DMS153 treated with DMSO at 0.1 percent for 48 hours (cell line): ENCODE results near the gene AANAT.
"Not testable (repeated sequence)": the region's sequence is repeated elsewhere in the genome, so short reads cannot be mapped to it uniquely, and the experiment has no call there.

Experiments
- DNase-seq: peaks from one replicate; lab custom pipeline; 2025; ENCODE audit not compliant: unreplicated experiment; lab: John Stamatoyannopoulos, UW

Gene AANAT

DNA sequence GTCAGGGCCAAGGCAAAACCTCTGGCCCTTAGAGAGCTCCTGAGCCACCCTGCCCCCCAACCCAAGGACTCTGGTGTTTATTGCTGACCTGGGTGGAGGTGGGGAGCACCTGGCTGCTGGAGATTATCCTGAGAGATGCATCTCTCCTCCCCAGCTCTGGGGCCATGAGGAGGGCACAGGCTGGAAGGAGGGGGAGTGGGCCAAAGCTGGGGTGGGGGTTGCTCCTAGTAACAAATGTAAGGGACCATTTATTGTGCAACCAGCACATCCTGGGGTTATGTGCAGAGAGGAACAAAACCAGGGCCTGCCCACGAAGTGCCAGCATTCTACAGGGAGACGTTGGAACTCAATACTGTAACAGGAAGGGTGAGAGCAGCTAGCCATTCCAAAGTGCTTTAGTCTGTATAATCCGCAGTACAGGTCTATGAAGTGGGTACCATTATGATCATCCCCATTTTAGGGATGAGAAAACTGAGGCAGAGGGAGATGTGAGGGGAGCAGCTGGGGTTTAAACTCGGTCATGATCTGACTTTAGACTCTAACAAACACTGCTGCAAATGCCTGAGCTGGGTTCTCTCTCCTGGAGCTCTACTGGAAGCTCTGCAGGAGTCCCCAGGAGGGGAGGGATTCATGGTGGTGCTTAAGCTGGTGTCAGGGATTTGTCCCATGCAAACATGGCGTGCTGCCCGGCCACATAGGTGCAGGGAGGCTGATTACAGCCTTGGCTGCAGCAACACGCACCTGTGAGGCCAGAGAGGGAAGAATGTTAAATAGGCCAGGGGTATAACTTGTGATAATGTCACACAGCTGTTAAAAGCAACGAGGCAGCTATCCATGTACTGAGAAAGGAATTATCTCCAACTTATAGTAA lies 35.2 kb downstream of the AANAT start:
- DNase-seq = no peak

DNA sequence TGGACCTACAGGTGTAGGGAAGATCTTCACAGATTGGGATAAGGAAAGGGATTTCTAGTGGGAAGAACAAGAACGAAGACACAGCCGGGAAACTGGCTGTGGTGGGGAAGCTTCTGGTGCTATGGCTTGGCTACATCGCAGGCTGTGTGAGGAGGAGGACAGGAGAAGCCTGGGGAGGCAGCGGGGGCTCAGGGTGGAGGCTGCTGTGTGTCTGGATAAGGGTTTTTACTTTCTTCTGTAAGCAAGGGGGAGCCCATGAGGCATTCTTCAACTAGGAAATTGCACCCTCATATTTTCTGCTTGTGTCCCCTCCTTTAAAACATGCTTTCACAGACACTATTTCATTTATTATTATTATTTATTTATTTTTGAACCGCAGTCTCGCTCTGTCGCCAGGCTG lies 36.7 kb downstream of the AANAT start:
- DNase-seq = no peak

DNA sequence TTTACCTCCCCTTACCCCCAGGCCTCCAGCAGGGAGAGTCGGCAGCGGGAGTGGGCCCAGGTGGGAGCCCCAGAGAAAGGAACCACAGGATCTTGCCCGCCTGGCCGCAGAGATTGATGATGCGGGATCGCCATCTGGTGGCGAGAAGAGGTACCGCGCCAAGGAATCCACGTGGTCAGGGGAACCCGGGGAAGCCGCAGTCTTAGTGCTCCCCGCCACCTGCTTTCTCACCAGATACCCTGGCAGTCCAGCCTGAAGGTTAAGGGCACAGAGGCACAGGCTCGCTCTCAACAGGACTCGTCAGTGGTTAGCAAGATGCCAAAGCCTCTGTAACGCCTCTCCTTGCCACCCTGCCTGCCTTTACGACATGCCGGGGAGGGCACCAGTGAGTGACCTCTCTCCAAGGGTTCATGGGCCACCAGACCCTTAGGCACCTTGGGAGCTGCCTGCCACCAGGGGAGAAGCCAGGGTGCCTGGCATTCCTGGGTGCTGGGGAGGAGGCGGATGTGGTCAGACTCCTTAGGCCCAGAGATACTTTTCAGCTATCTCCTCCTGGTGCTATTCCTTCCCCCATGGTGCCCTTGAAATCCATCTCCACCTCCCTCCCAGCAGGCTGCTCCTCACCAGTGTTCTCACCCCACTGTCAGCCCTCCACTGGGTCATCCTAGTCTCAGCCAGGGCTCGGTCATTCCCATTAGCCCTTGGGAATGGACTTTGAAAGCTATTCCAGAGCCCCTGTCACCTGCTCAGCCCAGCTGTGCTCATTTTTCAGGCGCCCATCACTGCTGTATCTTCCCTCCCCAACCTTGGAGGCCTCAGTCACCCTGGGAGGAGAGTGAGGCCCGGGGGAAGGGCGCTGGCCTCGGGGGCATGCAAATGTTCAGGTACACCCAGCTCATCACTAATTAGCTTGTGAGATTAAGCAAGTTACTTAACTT lies 39.3 kb downstream of the AANAT start:
- peak; percentile 51 for DNase-seq

DNA sequence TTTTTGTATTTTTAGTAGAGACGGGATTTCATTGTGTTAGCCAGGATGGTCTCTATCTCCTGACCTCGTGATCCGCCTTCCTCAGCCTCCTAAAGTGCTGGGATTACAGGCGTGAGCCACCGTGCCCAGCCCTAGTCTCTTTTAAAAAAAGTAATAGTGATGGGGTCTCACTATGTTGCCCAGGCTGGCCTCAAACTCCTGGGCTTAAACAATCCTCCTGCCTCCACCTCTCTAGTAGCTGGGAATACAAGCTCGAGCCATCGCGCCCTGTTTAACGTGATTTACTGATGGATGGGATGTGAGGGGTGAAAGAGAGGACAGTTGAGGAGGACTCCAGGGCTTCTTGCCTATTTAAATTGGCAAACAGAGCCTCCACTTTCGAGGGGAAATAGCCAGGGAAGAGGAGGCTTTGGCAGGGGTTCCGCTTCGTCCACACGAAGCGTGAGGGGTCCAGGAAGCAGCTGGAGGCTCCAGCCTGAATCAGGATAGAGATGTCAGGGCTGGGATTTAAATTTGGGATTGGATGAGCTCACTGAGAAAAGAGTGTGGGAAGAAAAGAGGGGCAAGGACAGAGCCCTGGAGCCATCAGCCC lies 41.2 kb downstream of the AANAT start:
- not testable (repeated sequence) for DNase-seq

DNA sequence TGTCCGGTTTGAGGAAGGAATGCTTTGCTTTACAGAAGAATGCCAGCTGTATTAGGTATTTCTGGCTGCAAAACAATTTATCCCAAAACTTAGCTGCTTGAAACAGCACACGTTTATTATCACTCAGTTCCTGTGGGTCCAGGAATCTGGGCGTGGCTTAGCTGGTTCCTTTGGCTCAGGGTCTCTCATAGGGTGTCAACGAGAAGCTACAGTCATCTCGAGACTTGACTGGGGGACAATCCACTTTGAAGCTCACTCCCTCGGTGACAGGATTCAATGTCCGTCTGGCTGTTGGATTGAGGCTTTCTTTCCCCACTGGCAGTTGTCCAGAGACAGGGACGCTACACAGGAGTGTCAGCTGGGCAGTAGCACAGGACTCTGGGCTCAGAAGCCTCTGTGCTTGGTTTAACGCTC lies 43.4 kb downstream of the AANAT start:
- DNase-seq = no peak

DNA sequence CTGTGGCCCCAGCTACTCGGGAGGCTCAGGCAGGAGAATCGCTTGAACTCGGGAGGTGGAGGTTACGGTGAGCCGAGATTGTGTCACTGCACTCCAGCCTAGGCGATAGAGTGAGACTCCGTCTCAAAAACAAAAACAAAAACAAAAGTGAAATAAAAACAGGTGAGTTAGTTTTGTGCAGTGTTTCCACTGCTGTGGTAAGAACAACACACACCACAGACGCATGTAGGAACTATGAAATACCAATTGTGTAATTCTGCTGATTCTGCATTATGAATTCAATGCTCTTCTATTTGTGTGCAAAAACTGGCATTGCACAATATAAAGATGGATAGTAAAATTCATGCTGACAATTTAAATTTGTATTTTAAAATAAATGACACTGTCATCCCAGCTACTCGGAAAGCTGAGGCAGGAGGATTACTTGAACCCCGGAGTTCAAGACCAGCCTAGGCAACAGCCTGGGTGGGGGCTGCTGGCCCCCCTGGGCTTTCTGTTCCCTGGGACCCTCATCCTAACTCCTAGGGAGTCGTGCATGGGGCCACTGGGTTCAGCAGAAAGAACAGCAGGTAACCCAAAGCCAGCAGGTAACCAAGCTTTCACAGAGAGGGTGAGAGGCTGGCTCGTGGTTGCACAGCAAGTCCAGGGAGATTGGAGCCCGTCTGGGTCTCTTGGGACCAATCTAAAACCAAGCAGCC lies 44.4 kb downstream of the AANAT start:
- no peak for DNase-seq

DNA sequence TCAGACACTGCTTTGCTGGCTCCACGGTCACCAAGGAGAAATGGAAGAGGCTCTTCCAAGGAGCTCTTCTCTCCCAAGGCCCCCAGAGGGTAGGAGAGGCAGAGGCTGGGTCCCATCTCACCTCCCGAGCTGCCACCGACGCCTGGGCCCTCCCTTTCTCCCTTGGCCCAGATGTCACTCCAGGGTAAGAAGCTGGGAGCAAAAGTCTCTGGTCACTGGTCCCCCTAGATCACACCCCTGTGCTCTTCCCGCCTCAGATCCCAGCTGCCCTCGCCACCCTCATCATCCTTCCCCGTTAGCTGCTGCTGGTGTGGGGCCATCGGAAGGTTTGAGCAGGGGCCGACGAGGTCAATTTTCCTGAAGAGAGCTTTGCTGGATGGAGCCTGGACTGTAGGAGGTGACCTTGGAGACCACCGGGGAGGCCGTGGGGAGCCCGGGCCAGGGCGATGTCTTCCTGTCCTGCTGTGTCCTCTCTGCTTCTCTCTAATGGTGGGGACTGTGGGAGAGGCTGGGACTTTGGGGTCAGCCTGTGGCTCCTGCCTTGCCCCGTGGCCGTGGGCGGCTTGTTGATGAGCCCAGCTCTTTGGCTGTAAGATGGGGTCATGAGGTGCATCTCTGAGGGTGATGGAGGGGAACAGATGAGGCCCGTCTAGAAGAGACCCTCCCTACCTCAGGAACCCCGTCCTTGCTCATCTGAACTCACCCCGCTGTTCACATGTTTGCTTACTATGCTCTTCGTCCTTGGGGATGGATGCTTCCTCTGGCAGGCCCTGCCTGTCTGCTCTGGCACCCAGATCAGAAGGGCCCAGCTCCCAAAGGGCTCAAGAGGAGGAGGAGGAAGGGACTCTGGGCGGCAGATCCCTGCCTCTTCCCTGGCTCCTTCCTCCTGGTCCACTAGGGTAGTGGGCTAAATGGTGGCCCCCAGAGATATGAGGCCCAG lies 45.2 kb downstream of the AANAT start:
- no peak for DNase-seq

DNA sequence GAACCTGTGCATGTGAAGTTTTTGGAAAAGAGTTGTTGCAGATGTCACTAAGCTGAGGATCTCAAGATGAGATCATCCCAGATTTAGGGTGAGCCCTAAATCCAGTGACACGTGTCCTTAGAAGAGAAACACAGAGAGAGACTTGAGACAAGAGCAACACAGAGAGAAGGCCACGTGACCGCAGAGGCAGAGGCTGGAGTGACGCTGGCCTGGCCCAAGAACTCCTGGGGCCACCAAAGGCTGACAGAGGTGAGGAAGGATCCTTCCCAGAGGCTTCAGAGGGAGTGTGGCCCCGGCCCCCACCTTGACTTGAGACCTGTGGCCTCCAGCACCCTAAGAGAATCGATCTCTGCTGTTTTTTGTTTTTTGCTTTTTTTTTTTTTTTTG lies 45.9 kb downstream of the AANAT start:
- DNase-seq = no peak

DNA sequence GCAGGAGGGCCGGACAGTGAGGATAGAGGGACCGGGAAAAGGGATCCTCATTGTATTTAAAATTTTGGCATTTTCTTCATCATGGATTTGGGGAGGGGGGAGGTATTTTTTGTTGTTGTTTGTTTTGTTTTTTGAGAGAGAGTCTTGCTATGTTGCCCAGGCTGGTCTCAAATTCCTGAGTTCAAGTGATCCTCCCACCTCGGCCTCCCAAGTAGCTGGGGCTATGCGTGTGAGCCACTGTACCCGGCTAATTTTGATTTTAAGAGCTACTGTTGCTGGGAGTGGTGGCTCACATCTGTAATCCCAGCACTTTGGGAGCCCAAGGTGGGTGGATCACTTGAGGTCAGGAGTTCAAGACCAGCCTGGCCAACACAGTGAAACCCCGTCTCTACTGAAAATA lies 47.0 kb downstream of the AANAT start:
- not testable (repeated sequence) for DNase-seq

DNA sequence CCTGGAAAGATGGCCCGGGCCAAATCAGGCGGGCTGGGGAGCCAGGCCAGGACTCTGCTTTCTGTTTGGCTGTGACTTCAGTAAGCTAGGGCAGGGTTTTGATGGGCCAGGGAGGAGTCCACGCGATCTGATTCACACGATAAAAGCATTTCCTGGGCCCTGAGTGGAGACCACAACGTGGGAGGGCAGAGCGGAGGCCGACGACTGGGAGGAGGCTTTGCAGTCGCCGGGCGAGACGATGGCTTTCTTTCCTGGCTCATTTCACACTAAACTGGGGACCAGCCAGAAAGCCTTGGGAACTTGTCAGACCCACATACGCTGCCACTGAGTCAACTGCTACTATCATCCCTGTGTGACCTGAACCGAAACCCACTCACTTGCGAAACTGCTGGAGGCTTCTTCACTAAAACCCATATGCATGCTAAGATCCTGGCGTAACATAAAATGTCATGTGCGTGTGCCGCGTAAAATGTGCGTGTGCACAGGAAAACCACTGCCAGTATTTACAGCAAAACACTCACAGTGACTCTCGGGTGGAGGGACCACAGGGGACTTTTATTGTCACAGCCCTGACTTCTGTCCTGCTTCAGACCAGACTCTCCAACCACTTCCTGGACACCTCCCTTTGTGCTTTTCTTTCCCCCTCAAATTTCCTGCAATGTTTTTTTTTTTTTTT lies 48.0 kb downstream of the AANAT start:
- DNase-seq = no peak

DNA sequence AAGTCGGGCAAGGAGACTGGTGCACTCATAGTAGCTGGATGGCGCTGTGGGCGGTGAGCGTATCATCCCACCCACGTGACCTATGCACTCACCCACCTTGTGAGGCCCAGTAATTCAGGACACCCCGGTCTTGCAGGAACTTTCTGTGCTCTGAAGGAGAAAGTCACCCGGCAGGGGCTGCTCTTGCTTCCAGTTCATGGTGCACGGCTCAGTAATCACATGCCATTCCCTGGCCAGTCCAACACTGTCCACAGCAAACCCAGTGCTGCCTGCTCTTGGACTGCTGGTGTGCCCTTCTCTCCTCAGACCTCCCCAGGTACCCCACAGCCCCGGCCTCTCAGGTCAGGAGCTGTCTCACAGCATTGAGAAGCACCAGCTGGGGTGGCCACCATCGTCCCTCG lies 50.2 kb downstream of the AANAT start:
- no peak for DNase-seq

DNA sequence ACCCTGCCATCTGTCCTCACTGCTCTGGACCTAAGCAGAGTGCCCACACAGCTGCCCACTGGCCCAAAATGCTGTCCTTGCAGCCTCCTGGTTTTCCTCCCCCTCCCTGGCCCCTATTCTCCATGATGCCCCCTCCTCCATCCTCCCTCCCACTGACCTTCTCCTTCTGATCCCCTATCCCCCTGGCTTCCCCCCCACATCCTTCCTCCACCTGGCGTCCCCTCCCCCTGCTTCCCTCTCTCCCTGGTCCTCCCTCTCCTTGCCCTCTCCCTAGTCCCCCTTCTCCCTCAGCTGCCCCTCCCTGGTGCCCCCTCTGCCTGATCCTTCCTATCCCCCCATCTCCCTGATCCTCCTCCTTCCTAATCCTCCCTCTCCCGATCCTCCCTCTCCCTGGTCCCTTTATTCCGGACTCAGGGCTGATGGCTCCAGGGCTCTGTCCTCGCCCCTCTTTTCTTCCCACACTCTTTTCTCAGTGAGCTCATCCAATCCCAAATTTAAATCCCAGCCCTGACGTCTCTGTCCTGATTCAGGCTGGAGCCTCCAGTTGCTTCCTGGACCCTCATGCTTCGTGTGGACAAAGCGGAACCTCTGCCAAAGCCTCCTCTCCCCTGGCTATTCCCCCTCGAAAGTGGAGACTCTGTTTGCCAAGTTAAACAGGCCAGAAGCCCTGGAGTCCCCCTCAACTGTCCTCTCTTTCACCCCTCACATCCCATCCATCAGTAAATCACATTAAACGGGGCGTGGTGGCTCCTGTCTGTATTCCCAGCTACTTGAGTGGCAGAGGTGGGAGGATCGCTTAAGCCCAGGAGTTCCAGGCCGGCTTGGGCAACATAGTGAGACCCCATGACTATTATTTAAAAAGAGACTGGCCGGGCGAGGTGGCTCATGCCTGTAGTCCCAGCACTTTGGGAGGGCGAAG lies 51.9 kb downstream of the AANAT start:
- DNase-seq = no peak
